Measurements from ENCODE around the gene OR1M1.
"Not testable (repeated sequence)": the region's sequence is repeated elsewhere in the genome, so short reads cannot be mapped to it uniquely, and the experiment has no call there.

Gene OR1M1

GRCh38 chr19:9086761-9087160 lies at the start of gene OR1M1:
Gene OR1M1, plus strand, starts transcription at chr19:9087061. Its CDS starts 6,184 bp downstream, at chr19:9093245.
- no peak for DNase-seq (ENCODE audit: low read depth in 3 of 3, low spot score in 1 of 3)

- DNase-seq (ENCODE audit: low read depth in 3 of 3, low spot score in 1 of 3), result no peak
These were observed 49.3 kb upstream of the OR1M1 start for GRCh38 chr19:9037400-9038062.

GRCh38 chr19:9039728-9040127 lies 47.1 kb upstream of the OR1M1 start:
- no peak for DNase-seq (ENCODE audit: low read depth in 3 of 3, low spot score in 1 of 3)

GRCh38 chr19:9040131-9040530 lies 46.7 kb upstream of the OR1M1 start:
- DNase-seq (ENCODE audit: low read depth in 3 of 3, low spot score in 1 of 3), result no peak

- DNase-seq (ENCODE audit: low read depth in 3 of 3, low spot score in 1 of 3), result no peak
These were observed 45.8 kb upstream of the OR1M1 start for GRCh38 chr19:9041023-9041422.

- DNase-seq (ENCODE audit: low read depth in 3 of 3, low spot score in 1 of 3), result no peak
These were observed 43.3 kb upstream of the OR1M1 start for GRCh38 chr19:9043524-9043923.

- DNase-seq (ENCODE audit: low read depth in 3 of 3, low spot score in 1 of 3), result no peak
These were observed 42.4 kb upstream of the OR1M1 start for GRCh38 chr19:9044449-9044848.

GRCh38 chr19:9046694-9047093 lies 40.2 kb upstream of the OR1M1 start:
- no peak for DNase-seq (ENCODE audit: low read depth in 3 of 3, low spot score in 1 of 3)

- DNase-seq (ENCODE audit: low read depth in 3 of 3, low spot score in 1 of 3), result no peak
These were observed 34.0 kb upstream of the OR1M1 start for GRCh38 chr19:9052894-9053293.

- not testable (repeated sequence) for DNase-seq (ENCODE audit: low read depth in 3 of 3, low spot score in 1 of 3)
These were observed 33.2 kb upstream of the OR1M1 start for GRCh38 chr19:9053674-9054073.

- no peak for DNase-seq (ENCODE audit: low read depth in 3 of 3, low spot score in 1 of 3)
These were observed 32.7 kb upstream of the OR1M1 start for GRCh38 chr19:9054207-9054606.

- DNase-seq (ENCODE audit: low read depth in 3 of 3, low spot score in 1 of 3), result no peak
These were observed 32.1 kb upstream of the OR1M1 start for GRCh38 chr19:9054765-9055164.

GRCh38 chr19:9056131-9056530 lies 30.7 kb upstream of the OR1M1 start:
- not testable (repeated sequence) for DNase-seq (ENCODE audit: low read depth in 3 of 3, low spot score in 1 of 3)

- no peak for DNase-seq (ENCODE audit: low read depth in 3 of 3, low spot score in 1 of 3)
These were observed 29.2 kb upstream of the OR1M1 start for GRCh38 chr19:9057505-9058258.

GRCh38 chr19:9058905-9059667 lies 27.8 kb upstream of the OR1M1 start:
- DNase-seq (ENCODE audit: low read depth in 3 of 3, low spot score in 1 of 3), result no peak

GRCh38 chr19:9060564-9061340 lies 26.1 kb upstream of the OR1M1 start:
- DNase-seq (ENCODE audit: low read depth in 3 of 3, low spot score in 1 of 3), result no peak

GRCh38 chr19:9061879-9062278 lies 25.0 kb upstream of the OR1M1 start:
- no peak for DNase-seq (ENCODE audit: low read depth in 3 of 3, low spot score in 1 of 3)

- no peak for DNase-seq (ENCODE audit: low read depth in 3 of 3, low spot score in 1 of 3)
These were observed 21.3 kb upstream of the OR1M1 start for GRCh38 chr19:9065457-9066014.

- no peak for DNase-seq (ENCODE audit: low read depth in 3 of 3, low spot score in 1 of 3)
These were observed 16.8 kb upstream of the OR1M1 start for GRCh38 chr19:9070066-9070465.

GRCh38 chr19:9071720-9072119 lies 15.1 kb upstream of the OR1M1 start:
- not testable (repeated sequence) for DNase-seq (ENCODE audit: low read depth in 3 of 3, low spot score in 1 of 3)

- DNase-seq (ENCODE audit: low read depth in 3 of 3, low spot score in 1 of 3), result no peak
These were observed 13.1 kb upstream of the OR1M1 start for GRCh38 chr19:9073806-9074205.

All from stimulated activated CD4-positive, alpha-beta T cell treated with anti-CD3 and anti-CD28 coated beads, TNF-alpha, amount 100 ng/mL, for 1 hour (primary cell).